ENCODE results near the gene KCNIP1. TPM values are rescaled to one million over a fixed set of nuclear protein-coding genes. Genes with fewer than 3 reads are reported as not detected.

Gene KCNIP1
- total RNA-seq, 1 experiment from 2014 or later, result not detected

- intact Hi-C loops (cut with micrococcal nuclease), result no loop called here
- CTCF ChIA-PET, result no interaction called here
Observed at GRCh38 chr5:170508660-170509347, 5.0 kb downstream of the KCNIP1 start.

DNA sequence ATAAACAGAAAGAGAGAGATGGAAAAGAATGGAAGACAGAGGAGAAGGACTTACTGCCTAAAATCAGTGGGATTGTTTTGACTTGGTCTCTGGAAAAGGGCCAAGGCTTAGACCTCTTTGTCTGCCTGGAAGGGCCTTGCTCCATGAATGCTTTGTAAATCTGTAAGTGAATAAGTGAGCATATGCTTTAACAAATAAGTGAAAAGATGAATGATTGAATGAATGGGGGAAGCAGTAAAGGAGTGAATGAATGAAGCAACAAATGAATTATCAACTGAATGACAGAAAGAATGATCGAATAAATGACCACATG is 5.5 kb downstream of the KCNIP1 start:
- intact Hi-C loops (cut with micrococcal nuclease), result no loop called here
- no peaks in the 10 kb centered on the region for H3K79me2 ChIP-seq (ENCODE audit: insufficient read depth, low read length)
- no peak overlapping the region for H2AFZ ChIP-seq (ENCODE audit: low read depth, low read length, poor library complexity, severe bottlenecking)
- H3K4me2 ChIP-seq (ENCODE audit: low read length), result no peak overlapping the region
- H3K9me2 ChIP-seq (ENCODE audit: insufficient read depth), result no peaks in the 10 kb centered on the region
- H3K4me3 ChIP-seq (replicated peaks in 1 of 2; ENCODE audit: low read depth in 1 of 2, low read length in 2 of 2), result no peak overlapping the region
- H4K20me1 ChIP-seq (ENCODE audit: insufficient read depth), result no peaks in the 10 kb centered on the region
- BruUV-seq (replicated peaks), result no TSS peak
- POLR2A ChIA-PET, result no interaction called here
- no peak overlapping the region for H3K27ac ChIP-seq (ENCODE audit: low read depth, low read length)
- CTCF ChIA-PET, result no interaction called here
- peaks cover 15% of the 10 kb centered on the region for H3K27me3 ChIP-seq (ENCODE audit: insufficient read depth, low read length)
- ATAC-seq (no peak), DNase-seq (ENCODE audit: low read depth, low spot score) (no peak)
- RAD21 ChIA-PET (ENCODE audit: low non-redundant PET in 1 of 2, low total read pairs in 2 of 2, uncharacterized antibody in 2 of 2, unreplicated experiment in 2 of 2), result no interaction called here
- no peaks in the 10 kb centered on the region for H3K9me3 ChIP-seq (ENCODE audit: control insufficient read depth in 1 of 2, insufficient read depth in 1 of 2, low read depth in 1 of 2, low read length in 2 of 2)
- H3K36me3 ChIP-seq (ENCODE audit: control insufficient read depth in 1 of 2, insufficient read depth in 2 of 2, low read length in 2 of 2), result no peaks in the 10 kb centered on the region
- H3K9ac ChIP-seq (ENCODE audit: low read length), result no peak overlapping the region
- no peaks in the 10 kb centered on the region for H3K4me1 ChIP-seq (ENCODE audit: control insufficient read depth in 1 of 2, insufficient read depth in 2 of 2, low read length in 2 of 2)
- TF ChIP-seq, protein P1, sequence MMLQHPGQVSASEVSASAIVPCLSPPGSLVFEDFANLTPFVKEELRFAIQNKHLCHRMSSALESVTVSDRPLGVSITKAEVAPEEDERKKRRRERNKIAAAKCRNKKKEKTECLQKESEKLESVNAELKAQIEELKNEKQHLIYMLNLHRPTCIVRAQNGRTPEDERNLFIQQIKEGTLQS (IDR thresholded peaks at IDR 0.05), result no peak
- TF ChIP-seq CTCF (IDR thresholded peaks at IDR 0.05 in 2 of 3, conservative IDR thresholded peaks at IDR 0.05 in 1 of 3; ENCODE audit: borderline replicate concordance in 1 of 3, insufficient read depth in 1 of 3, low read depth in 2 of 3, low read length in 2 of 3) (no peak), SP1 (IDR thresholded peaks at IDR 0.05; ENCODE audit: low read depth) (no peak), FOSL1 (IDR thresholded peaks at IDR 0.05; ENCODE audit: low read depth) (no peak), RAD21 (IDR thresholded peaks at IDR 0.05; ENCODE audit: low read depth) (no peak)
- TF ChIP-seq, protein P2, sequence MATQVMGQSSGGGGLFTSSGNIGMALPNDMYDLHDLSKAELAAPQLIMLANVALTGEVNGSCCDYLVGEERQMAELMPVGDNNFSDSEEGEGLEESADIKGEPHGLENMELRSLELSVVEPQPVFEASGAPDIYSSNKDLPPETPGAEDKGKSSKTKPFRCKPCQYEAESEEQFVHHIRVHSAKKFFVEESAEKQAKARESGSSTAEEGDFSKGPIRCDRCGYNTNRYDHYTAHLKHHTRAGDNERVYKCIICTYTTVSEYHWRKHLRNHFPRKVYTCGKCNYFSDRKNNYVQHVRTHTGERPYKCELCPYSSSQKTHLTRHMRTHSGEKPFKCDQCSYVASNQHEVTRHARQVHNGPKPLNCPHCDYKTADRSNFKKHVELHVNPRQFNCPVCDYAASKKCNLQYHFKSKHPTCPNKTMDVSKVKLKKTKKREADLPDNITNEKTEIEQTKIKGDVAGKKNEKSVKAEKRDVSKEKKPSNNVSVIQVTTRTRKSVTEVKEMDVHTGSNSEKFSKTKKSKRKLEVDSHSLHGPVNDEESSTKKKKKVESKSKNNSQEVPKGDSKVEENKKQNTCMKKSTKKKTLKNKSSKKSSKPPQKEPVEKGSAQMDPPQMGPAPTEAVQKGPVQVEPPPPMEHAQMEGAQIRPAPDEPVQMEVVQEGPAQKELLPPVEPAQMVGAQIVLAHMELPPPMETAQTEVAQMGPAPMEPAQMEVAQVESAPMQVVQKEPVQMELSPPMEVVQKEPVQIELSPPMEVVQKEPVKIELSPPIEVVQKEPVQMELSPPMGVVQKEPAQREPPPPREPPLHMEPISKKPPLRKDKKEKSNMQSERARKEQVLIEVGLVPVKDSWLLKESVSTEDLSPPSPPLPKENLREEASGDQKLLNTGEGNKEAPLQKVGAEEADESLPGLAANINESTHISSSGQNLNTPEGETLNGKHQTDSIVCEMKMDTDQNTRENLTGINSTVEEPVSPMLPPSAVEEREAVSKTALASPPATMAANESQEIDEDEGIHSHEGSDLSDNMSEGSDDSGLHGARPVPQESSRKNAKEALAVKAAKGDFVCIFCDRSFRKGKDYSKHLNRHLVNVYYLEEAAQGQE (IDR thresholded peaks at IDR 0.05; ENCODE audit: low read depth), result no peak

More at GRCh38 chr5:170508660-170509347, 5.0 kb downstream of the KCNIP1 start:
- RAD21 ChIA-PET (ENCODE audit: low non-redundant PET in 1 of 2, low total read pairs in 2 of 2, uncharacterized antibody in 2 of 2, unreplicated experiment in 2 of 2), result no interaction called here
- H3K9me3 ChIP-seq (ENCODE audit: control insufficient read depth in 1 of 2, insufficient read depth in 1 of 2, low read depth in 1 of 2, low read length in 2 of 2), result no peaks in the 10 kb centered on the region
- H3K79me2 ChIP-seq (ENCODE audit: insufficient read depth, low read length), result no peaks in the 10 kb centered on the region
- H3K4me3 ChIP-seq (replicated peaks in 1 of 2; ENCODE audit: low read depth in 1 of 2, low read length in 2 of 2), result no peak overlapping the region
- H3K36me3 ChIP-seq (ENCODE audit: control insufficient read depth in 1 of 2, insufficient read depth in 2 of 2, low read length in 2 of 2), result no peaks in the 10 kb centered on the region
- TF ChIP-seq SP1 (IDR thresholded peaks at IDR 0.05; ENCODE audit: low read depth) (no peak), CTCF (IDR thresholded peaks at IDR 0.05 in 2 of 3, conservative IDR thresholded peaks at IDR 0.05 in 1 of 3; ENCODE audit: borderline replicate concordance in 1 of 3, insufficient read depth in 1 of 3, low read depth in 2 of 3, low read length in 2 of 3) (peak in 2 of 3 experiments; percentile 33 to 46; a peak in 4 of 6 replicates)
- no peak overlapping the region for H2AFZ ChIP-seq (ENCODE audit: low read depth, low read length, poor library complexity, severe bottlenecking)
- POLR2A ChIA-PET, result no interaction called here
- ATAC-seq, result no peak
- no peak overlapping the region for H3K9ac ChIP-seq (ENCODE audit: low read length)
- H3K4me1 ChIP-seq (ENCODE audit: control insufficient read depth in 1 of 2, insufficient read depth in 2 of 2, low read length in 2 of 2), result no peaks in the 10 kb centered on the region
- no peaks in the 10 kb centered on the region for H4K20me1 ChIP-seq (ENCODE audit: insufficient read depth)
- H3K4me2 ChIP-seq (ENCODE audit: low read length), result no peak overlapping the region
- no peak overlapping the region for H3K27ac ChIP-seq (ENCODE audit: low read depth, low read length)
- H3K27me3 ChIP-seq (ENCODE audit: insufficient read depth, low read length), result peaks cover 11% of the 10 kb centered on the region
- BruUV-seq (replicated peaks), result no TSS peak
- DNase-seq (ENCODE audit: low read depth, low spot score), result no peak
- H3K9me2 ChIP-seq (ENCODE audit: insufficient read depth), result no peaks in the 10 kb centered on the region
